ENCODE data around the gene HAPSTR1. TPM values are rescaled to one million over a fixed set of nuclear protein-coding genes. Genes with fewer than 3 reads are reported as not detected.

Gene HAPSTR1
- total RNA-seq, 1 experiment from 2014 or later: 49.9 TPM

- no TSS peak for BruUV-seq (replicated peaks)
- ChIA-PET POLR2A (no interaction called here), CTCF (no interaction called here)
- Histone ChIP-seq H3K36me3 (ENCODE audit: control insufficient read depth, insufficient read depth, low read length) (peaks cover 20% of the 10 kb centered on the region), H3K27ac (ENCODE audit: low read length) (no peak overlapping the region), H3K27me3 (ENCODE audit: control insufficient read depth, insufficient read depth, low read length) (no peaks in the 10 kb centered on the region), H3K4me1 (ENCODE audit: control insufficient read depth, insufficient read depth, low read length) (peaks cover 46% of the 10 kb centered on the region), H3K4me3 (ENCODE audit: low read depth in 2 of 2, low read length in 2 of 2) (no peak overlapping the region), H3K9me3 (ENCODE audit: control insufficient read depth, insufficient read depth, low read depth, low read length) (no peaks in the 10 kb centered on the region)
- TF ChIP-seq TCF7L2 (IDR thresholded peaks at IDR 0.05; ENCODE audit: low read depth, low read length): no peak
- TF ChIP-seq, protein P1, sequence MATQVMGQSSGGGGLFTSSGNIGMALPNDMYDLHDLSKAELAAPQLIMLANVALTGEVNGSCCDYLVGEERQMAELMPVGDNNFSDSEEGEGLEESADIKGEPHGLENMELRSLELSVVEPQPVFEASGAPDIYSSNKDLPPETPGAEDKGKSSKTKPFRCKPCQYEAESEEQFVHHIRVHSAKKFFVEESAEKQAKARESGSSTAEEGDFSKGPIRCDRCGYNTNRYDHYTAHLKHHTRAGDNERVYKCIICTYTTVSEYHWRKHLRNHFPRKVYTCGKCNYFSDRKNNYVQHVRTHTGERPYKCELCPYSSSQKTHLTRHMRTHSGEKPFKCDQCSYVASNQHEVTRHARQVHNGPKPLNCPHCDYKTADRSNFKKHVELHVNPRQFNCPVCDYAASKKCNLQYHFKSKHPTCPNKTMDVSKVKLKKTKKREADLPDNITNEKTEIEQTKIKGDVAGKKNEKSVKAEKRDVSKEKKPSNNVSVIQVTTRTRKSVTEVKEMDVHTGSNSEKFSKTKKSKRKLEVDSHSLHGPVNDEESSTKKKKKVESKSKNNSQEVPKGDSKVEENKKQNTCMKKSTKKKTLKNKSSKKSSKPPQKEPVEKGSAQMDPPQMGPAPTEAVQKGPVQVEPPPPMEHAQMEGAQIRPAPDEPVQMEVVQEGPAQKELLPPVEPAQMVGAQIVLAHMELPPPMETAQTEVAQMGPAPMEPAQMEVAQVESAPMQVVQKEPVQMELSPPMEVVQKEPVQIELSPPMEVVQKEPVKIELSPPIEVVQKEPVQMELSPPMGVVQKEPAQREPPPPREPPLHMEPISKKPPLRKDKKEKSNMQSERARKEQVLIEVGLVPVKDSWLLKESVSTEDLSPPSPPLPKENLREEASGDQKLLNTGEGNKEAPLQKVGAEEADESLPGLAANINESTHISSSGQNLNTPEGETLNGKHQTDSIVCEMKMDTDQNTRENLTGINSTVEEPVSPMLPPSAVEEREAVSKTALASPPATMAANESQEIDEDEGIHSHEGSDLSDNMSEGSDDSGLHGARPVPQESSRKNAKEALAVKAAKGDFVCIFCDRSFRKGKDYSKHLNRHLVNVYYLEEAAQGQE (IDR thresholded peaks at IDR 0.05; ENCODE audit: insufficient read depth in 1 of 2, low read depth in 2 of 2, low read length in 1 of 2): no peak
- no peak for TF ChIP-seq POLR2AphosphoS5 (IDR thresholded peaks at IDR 0.05; ENCODE audit: low read depth, low read length)
- no peak for TF ChIP-seq SIN3A (IDR thresholded peaks at IDR 0.05; ENCODE audit: borderline replicate concordance, insufficient read depth, low read depth, low read length)
- TF ChIP-seq, protein P2, sequence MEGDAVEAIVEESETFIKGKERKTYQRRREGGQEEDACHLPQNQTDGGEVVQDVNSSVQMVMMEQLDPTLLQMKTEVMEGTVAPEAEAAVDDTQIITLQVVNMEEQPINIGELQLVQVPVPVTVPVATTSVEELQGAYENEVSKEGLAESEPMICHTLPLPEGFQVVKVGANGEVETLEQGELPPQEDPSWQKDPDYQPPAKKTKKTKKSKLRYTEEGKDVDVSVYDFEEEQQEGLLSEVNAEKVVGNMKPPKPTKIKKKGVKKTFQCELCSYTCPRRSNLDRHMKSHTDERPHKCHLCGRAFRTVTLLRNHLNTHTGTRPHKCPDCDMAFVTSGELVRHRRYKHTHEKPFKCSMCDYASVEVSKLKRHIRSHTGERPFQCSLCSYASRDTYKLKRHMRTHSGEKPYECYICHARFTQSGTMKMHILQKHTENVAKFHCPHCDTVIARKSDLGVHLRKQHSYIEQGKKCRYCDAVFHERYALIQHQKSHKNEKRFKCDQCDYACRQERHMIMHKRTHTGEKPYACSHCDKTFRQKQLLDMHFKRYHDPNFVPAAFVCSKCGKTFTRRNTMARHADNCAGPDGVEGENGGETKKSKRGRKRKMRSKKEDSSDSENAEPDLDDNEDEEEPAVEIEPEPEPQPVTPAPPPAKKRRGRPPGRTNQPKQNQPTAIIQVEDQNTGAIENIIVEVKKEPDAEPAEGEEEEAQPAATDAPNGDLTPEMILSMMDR (IDR thresholded peaks at IDR 0.05): no peak
- in situ Hi-C loops (cut with HindIII; ENCODE audit: low pct_unique_long_range_greater_than_20kb, low sequenced_read_pairs): no loop called here
- intact Hi-C loops (cut with micrococcal nuclease; ENCODE audit: unreplicated experiment): no loop called here
- ATAC-seq (no peak), DNase-seq (ENCODE audit: low read depth, low spot score) (no peak)
These were observed 30.9 kb downstream of the HAPSTR1 start for GRCh38 chr16:9122342-9122741.

GRCh38 chr16:9122969-9123368, 31.5 kb downstream of the HAPSTR1 start:
- ChIA-PET POLR2A (no interaction called here), CTCF (no interaction called here)
- peaks cover 51% of the 10 kb centered on the region for H3K4me1 ChIP-seq (ENCODE audit: control insufficient read depth, insufficient read depth, low read length)
- ATAC-seq: no peak
- no peak for DNase-seq (ENCODE audit: low read depth, low spot score)
- H3K4me3 ChIP-seq (ENCODE audit: low read depth in 2 of 2, low read length in 2 of 2): no peak overlapping the region
- H3K27ac ChIP-seq (ENCODE audit: low read length): no peak overlapping the region
- no peaks in the 10 kb centered on the region for H3K9me3 ChIP-seq (ENCODE audit: control insufficient read depth, insufficient read depth, low read depth, low read length)
- in situ Hi-C loops (cut with HindIII; ENCODE audit: low pct_unique_long_range_greater_than_20kb, low sequenced_read_pairs) (no loop called here), intact Hi-C loops (cut with micrococcal nuclease; ENCODE audit: unreplicated experiment) (no loop called here)
- TF ChIP-seq POLR2AphosphoS5 (IDR thresholded peaks at IDR 0.05; ENCODE audit: low read depth, low read length): no peak
- no peak for TF ChIP-seq SIN3A (IDR thresholded peaks at IDR 0.05; ENCODE audit: borderline replicate concordance, insufficient read depth, low read depth, low read length)
- TF ChIP-seq, protein P1 (IDR thresholded peaks at IDR 0.05; ENCODE audit: insufficient read depth in 1 of 2, low read depth in 2 of 2, low read length in 1 of 2): no peak
- TF ChIP-seq TCF7L2 (IDR thresholded peaks at IDR 0.05; ENCODE audit: low read depth, low read length): no peak
- TF ChIP-seq, protein P2 (IDR thresholded peaks at IDR 0.05): no peak
- H3K36me3 ChIP-seq (ENCODE audit: control insufficient read depth, insufficient read depth, low read length): peaks cover 13% of the 10 kb centered on the region
- H3K27me3 ChIP-seq (ENCODE audit: control insufficient read depth, insufficient read depth, low read length): no peaks in the 10 kb centered on the region
- BruUV-seq (replicated peaks): no TSS peak

Data from Panc1 (cell line).